Kidney epithelial cell (primary cell): ENCODE data around the gene PSD4. TPM values are rescaled to one million over a fixed set of nuclear protein-coding genes. Genes with fewer than 3 reads are reported as not detected.

ENCODE experiments used
- DNase-seq: peaks from one replicate; pipeline ENCODE4 v3.0.0-alpha.2; 2010; ENCODE audit warnings: low read depth
- H3K27me3 ChIP-seq: 2 replicates; pipeline ENCODE4 v1.6.0; 2011; ENCODE audit warnings: low read length; ENCODE audit not compliant: control insufficient read depth, insufficient read depth
- H3K36me3 ChIP-seq: 2 replicates; pipeline ENCODE4 v1.5.1; 2011; ENCODE audit warnings: low read length; ENCODE audit not compliant: control insufficient read depth, insufficient read depth
- H3K4me3 ChIP-seq: 2 replicates; pipeline ENCODE4 v1.5.1; 2011; ENCODE audit warnings: low read depth, mild to moderate bottlenecking, control low read depth, low read length
- CTCF ChIP-seq: IDR thresholded peaks from 2 replicates; pipeline ENCODE4 v1.5.1; 2011; ENCODE audit warnings: mild to moderate bottlenecking, moderate library complexity, low read length, control low read depth, inconsistent platforms; ENCODE audit not compliant: insufficient read depth, poor library complexity, severe bottlenecking
- total RNA-seq: library from RNA; depleted of rRNA; stranded (reverse); fragments of >200 nt; gene quantifications from 2 replicates; pipeline ENCODE4 v1.2.3, GENCODE V29; 2015

PSD4 gene
- total RNA-seq, 1 donor from 2014 or later = 13.9 TPM

GRCh38 chr2:113209646-113210171 lies 35.9 kb downstream of the PSD4 start:
- no peak overlapping the region for H3K4me3 ChIP-seq
- no peaks in the 10 kb centered on the region for H3K27me3 ChIP-seq
- DNase-seq = no peak
- no peak for TF ChIP-seq CTCF
- H3K36me3 ChIP-seq = no peaks in the 10 kb centered on the region

- H3K27me3 ChIP-seq = no peaks in the 10 kb centered on the region
- no peak for DNase-seq
- no peak for TF ChIP-seq CTCF
- no peaks in the 10 kb centered on the region for H3K36me3 ChIP-seq
- no peak overlapping the region for H3K4me3 ChIP-seq
Measured at GRCh38 chr2:113211226-113212105, 37.7 kb downstream of the PSD4 start.

- TF ChIP-seq CTCF = no peak
- no peak overlapping the region for H3K4me3 ChIP-seq
- no peaks in the 10 kb centered on the region for H3K27me3 ChIP-seq
- no peak for DNase-seq
- H3K36me3 ChIP-seq = no peaks in the 10 kb centered on the region
Measured at GRCh38 chr2:113212245-113213060, 38.7 kb downstream of the PSD4 start.

GRCh38 chr2:113213061-113213930 lies 39.5 kb downstream of the PSD4 start:
- Histone ChIP-seq H3K36me3 (peaks cover 1% of the 10 kb centered on the region), H3K27me3 (no peaks in the 10 kb centered on the region), H3K4me3 (no peak overlapping the region)
- TF ChIP-seq CTCF = no peak
- no peak for DNase-seq

- Histone ChIP-seq H3K36me3 (peaks cover 1% of the 10 kb centered on the region), H3K4me3 (no peak overlapping the region), H3K27me3 (no peaks in the 10 kb centered on the region)
- no peak for TF ChIP-seq CTCF
- DNase-seq = no peak
Measured at GRCh38 chr2:113214141-113214540, 40.4 kb downstream of the PSD4 start.
